K562 (cell line): ENCODE data around the gene ZACN. TPM values are rescaled to one million over a fixed set of nuclear protein-coding genes. Genes with fewer than 3 reads are reported as not detected.

Experiments used
- ATAC-seq: fragments of 200-7000 bp; cut with Tn5 transposase; 3 replicates; pipeline ENCODE4 v1.9.1; 2020; ENCODE audit warnings: moderate library complexity
- BruUV-seq: library from RNA; stranded (reverse); fragments of 400-500 nt; replicated peaks from 2 replicates; lab custom pipeline; 2021; lab: Mats Ljungman, UMichigan
- CTCF ChIA-PET: fragments of 300-600 bp; formaldehyde crosslinking; extraction: SDS; loops from one replicate; lab custom pipeline; 2021; ENCODE audit warnings: low intra/inter-chr PET ratio; lab: Yijun Ruan, JAX
- POLR2A ChIA-PET: fragments of 300-600, 350-650 bp; sonication (Branson Sonifier 250); formaldehyde crosslinking; extraction: SDS; loops from one replicate; lab custom pipeline; 2021; ENCODE audit warnings: antibody characterized with exemption, inconsistent platforms; lab: Yijun Ruan, JAX
- DNase-seq, 4 experiments: peaks; one replicate each; pipeline versions ENCODE4 v3.0.0 to v3.0.0-alpha.2; 2011 to 2018; ENCODE audit warnings: low spot score in 3 of 4, mixed read lengths in 3 of 4; ENCODE audit errors: extremely low read depth in 1 of 4
- FAIRE-seq: peaks from 2 replicates; lab custom pipeline; 2011; peaks lifted over from hg19 to GRCh38; lab: Jason Lieb, UNC
- H2AFZ ChIP-seq: 2 replicates; pipeline ENCODE4 v1.6.0; 2011; ENCODE audit warnings: low read depth, low read length, control low read depth, inconsistent platforms
- H3K27ac ChIP-seq: fragments of 200-600 bp; 3 replicates; pipeline ENCODE4 v1.8.0; 2011; ENCODE audit warnings: low read depth, mild to moderate bottlenecking, control low read depth, inconsistent platforms, low read length, moderate library complexity, mixed read lengths; ENCODE audit errors: extremely low read depth
- H3K27me3 ChIP-seq, 2 experiments: fragments of 300-600 bp in 1 of 2; 2 replicates in 1 of 2; 3 replicates in 1 of 2; pipeline versions ENCODE4 v1.6.0 to v1.8.0; 2011; ENCODE audit warnings: inconsistent platforms in 2 of 2, low read length in 2 of 2, mild to moderate bottlenecking in 1 of 2, mixed read lengths in 1 of 2, moderate library complexity in 1 of 2; ENCODE audit not compliant: control insufficient read depth in 2 of 2, insufficient read depth in 2 of 2
- H3K36me3 ChIP-seq: fragments of 300-600 bp; 3 replicates; pipeline ENCODE4 v1.8.0; 2011; ENCODE audit warnings: mild to moderate bottlenecking, low read length, inconsistent platforms; ENCODE audit not compliant: control insufficient read depth, insufficient read depth
- H3K4me1 ChIP-seq, 2 experiments: fragments of 200-600 bp in 1 of 2; replicated peaks in 1 of 2; 2 replicates in 1 of 2; 3 replicates in 1 of 2; pipeline versions ENCODE4 v1.5.1 to v1.8.0; 2011; ENCODE audit warnings: inconsistent platforms in 2 of 2, low read length in 2 of 2, mild to moderate bottlenecking in 1 of 2, mixed read lengths in 1 of 2, moderate library complexity in 1 of 2; ENCODE audit not compliant: control insufficient read depth in 2 of 2, insufficient read depth in 2 of 2
- H3K4me2 ChIP-seq: 2 replicates; pipeline ENCODE4 v1.6.1; 2011; ENCODE audit warnings: low read length, control low read depth, inconsistent platforms, mixed read lengths; ENCODE audit not compliant: insufficient read depth
- H3K4me3 ChIP-seq: fragments of 200-600 bp; sonication (generic), shearing (Covaris generic); 2 replicates; pipeline ENCODE4 v1.5.1; 2016; ENCODE audit warnings: control low read depth, inconsistent platforms
- H3K79me2 ChIP-seq: fragments of 200-600 bp; 3 replicates; pipeline ENCODE4 v1.8.0; 2011; ENCODE audit warnings: low read length, inconsistent platforms; ENCODE audit not compliant: control insufficient read depth, insufficient read depth
- H3K9ac ChIP-seq, 2 experiments: 2 replicates each; pipeline versions ENCODE4 v1.6.0 to v1.6.1; 2011; ENCODE audit warnings: low read depth in 2 of 2, low read length in 2 of 2, control low read depth in 1 of 2, inconsistent platforms in 1 of 2, mild to moderate bottlenecking in 1 of 2, mixed read lengths in 1 of 2; ENCODE audit not compliant: insufficient read depth in 1 of 2
- H3K9me1 ChIP-seq: one replicate; pipeline ENCODE4 v1.6.0; 2011; ENCODE audit warnings: inconsistent platforms, mild to moderate bottlenecking, low read length, moderate library complexity; ENCODE audit not compliant: control insufficient read depth, insufficient read depth
- H3K9me3 ChIP-seq: replicated peaks from 2 replicates; pipeline ENCODE4 v1.5.1; 2011; ENCODE audit warnings: low read depth, low read length, inconsistent platforms; ENCODE audit not compliant: control insufficient read depth, insufficient read depth
- H4K20me1 ChIP-seq: replicated peaks from 2 replicates; pipeline ENCODE4 v1.6.1; 2011; ENCODE audit warnings: low read length, inconsistent platforms, mixed read lengths; ENCODE audit not compliant: control insufficient read depth, insufficient read depth
- BMI1 ChIP-seq: fragments of 150-350 bp; IDR thresholded peaks from 2 replicates; pipeline ENCODE4 v1.6.1; 2014; ENCODE audit warnings: low read length
- DPF2 ChIP-seq: fragments of 450-650 bp; IDR thresholded peaks from 2 replicates; pipeline ENCODE4 v1.6.1; 2016
- FOXA1 ChIP-seq: fragments of 450-650 bp; IDR thresholded peaks from 2 replicates; pipeline ENCODE4 v1.6.1; 2016; ENCODE audit warnings: mild to moderate bottlenecking, borderline replicate concordance
- GTF2E2 ChIP-seq: fragments of 200-800 bp; sonication (Bioruptor generic); IDR thresholded peaks from 2 replicates; pipeline ENCODE4 v1.6.1; 2016; ENCODE audit warnings: missing genetic modification characterization, missing compliant biosample characterization
- NCOR1 ChIP-seq: fragments of 450-650 bp; IDR thresholded peaks from 2 replicates; pipeline ENCODE4 v1.6.1; 2016; ENCODE audit warnings: mild to moderate bottlenecking, moderate library complexity
- PCBP1 ChIP-seq: fragments of 200-400 bp; formaldehyde crosslinking; IDR thresholded peaks from 2 replicates; pipeline ENCODE4 v1.6.1; 2018; ENCODE audit warnings: mild to moderate bottlenecking, low read depth, low read length; ENCODE audit not compliant: poor library complexity, severe bottlenecking
- SAFB ChIP-seq: fragments of 200-400 bp; formaldehyde crosslinking; IDR thresholded peaks from 2 replicates; pipeline ENCODE4 v1.6.1; 2017; ENCODE audit warnings: low read depth, low read length, borderline replicate concordance
- SIRT6 ChIP-seq: IDR thresholded peaks from one replicate; pipeline ENCODE4 v1.6.1; 2012; ENCODE audit warnings: low read depth, mild to moderate bottlenecking, control low read depth, inconsistent platforms, low read length, moderate library complexity
- TCF3 ChIP-seq: sonication (generic); formaldehyde crosslinking; IDR thresholded peaks from 2 replicates; pipeline ENCODE4 v1.4.0; 2020; ENCODE audit warnings: mild to moderate bottlenecking, missing genetic modification reagents
- ZKSCAN3 ChIP-seq: fragments of 250-450 bp; sonication (Bioruptor Pico); IDR thresholded peaks from 2 replicates; pipeline ENCODE4 v1.4.0; 2020
- WGBS: fragments of 100-300 bp; shearing (Covaris generic); methylation state at CpG from one replicate; pipeline ENCODE4 v1.1.6; 2016; ENCODE audit warnings: low coverage, mixed read lengths; ENCODE audit not compliant: insufficient coverage; ENCODE audit errors: missing lambda C conversion rate; 5-methylcytosine and 5-hydroxymethylcytosine counted together
- in situ Hi-C: fragments of 300-500 bp; cut with MboI; formaldehyde crosslinking; loops from 4 replicates; pipeline ENCODE4 v1.15.0; 2018; ENCODE audit warnings: inconsistent platforms, mixed read lengths
- intact Hi-C: fragments of 100-400 bp; cut with micrococcal nuclease; formaldehyde crosslinking; loops from 2 replicates; pipeline ENCODE4 v1.14.2; 2022
- polyA plus RNA-seq, 8 experiments: library from polyadenylated mRNA; depleted of rRNA in 4 of 8; stranded (reverse) in 5 of 8; unstranded in 3 of 8; fragments of >200 nt; fragmentation: Nextera tagmentation in 2 of 8; fragmentation: Illumina TruSeq in 1 of 8; extraction: Ambion mirVana in 2 of 8; extraction: Trizol in 1 of 8; gene quantifications; 2 replicates each; pipeline versions ENCODE4 v1.2.1 to v1.2.3, GENCODE V29; 2011 to 2014; ENCODE audit warnings: inconsistent platforms in 1 of 8, missing spikeins in 1 of 8
- total RNA-seq, 7 experiments: library from RNA; depleted of rRNA in 6 of 7; stranded (reverse); fragments of >200 nt in 6 of 7; fragmentation: Illumina TruSeq in 2 of 7; extraction: Trizol in 2 of 7; gene quantifications; 2 replicates each; pipeline versions ENCODE4 v1.2.1 to v1.2.3, GENCODE V29; 2011 to 2021; ENCODE audit warnings: low replicate concordance in 1 of 7
- TF ChIP-seq, protein P1 (sequence below): sonication (generic); formaldehyde crosslinking; IDR thresholded peaks from 2 replicates; pipeline ENCODE4 v1.8.0; 2022; ENCODE audit warnings: mild to moderate bottlenecking, missing genetic modification reagents
- TF ChIP-seq, protein P2 (sequence below): fragments of 250-450 bp; sonication (Bioruptor Pico); IDR thresholded peaks from 2 replicates; pipeline ENCODE4 v1.5.0; 2021; ENCODE audit warnings: mild to moderate bottlenecking, moderate library complexity

The ZACN gene
- total and polyA plus RNA-seq, 9 of the 15 experiments (the other 6 are each of a cell fraction or from before 2014, with no cell fraction given), result 0.07 TPM; not detected in 8

DNA sequence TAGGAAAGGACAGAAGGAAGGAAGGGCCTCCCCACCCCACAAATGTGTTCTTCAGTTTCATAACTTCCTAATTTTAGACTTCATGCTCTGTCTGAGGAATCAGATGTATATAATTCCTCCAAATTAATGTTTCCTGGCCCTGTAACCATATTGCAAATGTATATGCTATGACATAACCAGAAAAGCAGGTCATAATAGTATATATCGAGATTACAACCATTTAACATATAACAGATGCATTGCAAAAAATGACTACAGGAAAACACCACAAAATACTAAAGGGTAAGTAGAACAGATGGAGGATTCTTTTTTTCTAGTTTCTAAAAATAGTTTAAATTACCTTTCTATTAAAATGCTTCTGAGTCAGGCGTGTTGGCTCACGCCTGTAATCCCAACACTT lies 27.7 kb downstream of the ZACN start:
- peaks cover 11% of the 10 kb centered on the region for H3K79me2 ChIP-seq
- H3K9ac ChIP-seq, result no peak overlapping the region
- TF ChIP-seq SIRT6 (no peak), NCOR1 (no peak), ZKSCAN3 (CRISPR knock-in tag) (no peak), BMI1 (no peak), GTF2E2 (tag) (no peak), DPF2 (no peak), SAFB (no peak), FOXA1 (no peak), TCF3 (CRISPR knock-in tag) (no peak), PCBP1 (no peak)
- TF ChIP-seq, protein P1, sequence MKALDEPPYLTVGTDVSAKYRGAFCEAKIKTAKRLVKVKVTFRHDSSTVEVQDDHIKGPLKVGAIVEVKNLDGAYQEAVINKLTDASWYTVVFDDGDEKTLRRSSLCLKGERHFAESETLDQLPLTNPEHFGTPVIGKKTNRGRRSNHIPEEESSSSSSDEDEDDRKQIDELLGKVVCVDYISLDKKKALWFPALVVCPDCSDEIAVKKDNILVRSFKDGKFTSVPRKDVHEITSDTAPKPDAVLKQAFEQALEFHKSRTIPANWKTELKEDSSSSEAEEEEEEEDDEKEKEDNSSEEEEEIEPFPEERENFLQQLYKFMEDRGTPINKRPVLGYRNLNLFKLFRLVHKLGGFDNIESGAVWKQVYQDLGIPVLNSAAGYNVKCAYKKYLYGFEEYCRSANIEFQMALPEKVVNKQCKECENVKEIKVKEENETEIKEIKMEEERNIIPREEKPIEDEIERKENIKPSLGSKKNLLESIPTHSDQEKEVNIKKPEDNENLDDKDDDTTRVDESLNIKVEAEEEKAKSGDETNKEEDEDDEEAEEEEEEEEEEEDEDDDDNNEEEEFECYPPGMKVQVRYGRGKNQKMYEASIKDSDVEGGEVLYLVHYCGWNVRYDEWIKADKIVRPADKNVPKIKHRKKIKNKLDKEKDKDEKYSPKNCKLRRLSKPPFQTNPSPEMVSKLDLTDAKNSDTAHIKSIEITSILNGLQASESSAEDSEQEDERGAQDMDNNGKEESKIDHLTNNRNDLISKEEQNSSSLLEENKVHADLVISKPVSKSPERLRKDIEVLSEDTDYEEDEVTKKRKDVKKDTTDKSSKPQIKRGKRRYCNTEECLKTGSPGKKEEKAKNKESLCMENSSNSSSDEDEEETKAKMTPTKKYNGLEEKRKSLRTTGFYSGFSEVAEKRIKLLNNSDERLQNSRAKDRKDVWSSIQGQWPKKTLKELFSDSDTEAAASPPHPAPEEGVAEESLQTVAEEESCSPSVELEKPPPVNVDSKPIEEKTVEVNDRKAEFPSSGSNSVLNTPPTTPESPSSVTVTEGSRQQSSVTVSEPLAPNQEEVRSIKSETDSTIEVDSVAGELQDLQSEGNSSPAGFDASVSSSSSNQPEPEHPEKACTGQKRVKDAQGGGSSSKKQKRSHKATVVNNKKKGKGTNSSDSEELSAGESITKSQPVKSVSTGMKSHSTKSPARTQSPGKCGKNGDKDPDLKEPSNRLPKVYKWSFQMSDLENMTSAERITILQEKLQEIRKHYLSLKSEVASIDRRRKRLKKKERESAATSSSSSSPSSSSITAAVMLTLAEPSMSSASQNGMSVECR (CRISPR knock-in tag), result no peak
- TF ChIP-seq, protein P2, sequence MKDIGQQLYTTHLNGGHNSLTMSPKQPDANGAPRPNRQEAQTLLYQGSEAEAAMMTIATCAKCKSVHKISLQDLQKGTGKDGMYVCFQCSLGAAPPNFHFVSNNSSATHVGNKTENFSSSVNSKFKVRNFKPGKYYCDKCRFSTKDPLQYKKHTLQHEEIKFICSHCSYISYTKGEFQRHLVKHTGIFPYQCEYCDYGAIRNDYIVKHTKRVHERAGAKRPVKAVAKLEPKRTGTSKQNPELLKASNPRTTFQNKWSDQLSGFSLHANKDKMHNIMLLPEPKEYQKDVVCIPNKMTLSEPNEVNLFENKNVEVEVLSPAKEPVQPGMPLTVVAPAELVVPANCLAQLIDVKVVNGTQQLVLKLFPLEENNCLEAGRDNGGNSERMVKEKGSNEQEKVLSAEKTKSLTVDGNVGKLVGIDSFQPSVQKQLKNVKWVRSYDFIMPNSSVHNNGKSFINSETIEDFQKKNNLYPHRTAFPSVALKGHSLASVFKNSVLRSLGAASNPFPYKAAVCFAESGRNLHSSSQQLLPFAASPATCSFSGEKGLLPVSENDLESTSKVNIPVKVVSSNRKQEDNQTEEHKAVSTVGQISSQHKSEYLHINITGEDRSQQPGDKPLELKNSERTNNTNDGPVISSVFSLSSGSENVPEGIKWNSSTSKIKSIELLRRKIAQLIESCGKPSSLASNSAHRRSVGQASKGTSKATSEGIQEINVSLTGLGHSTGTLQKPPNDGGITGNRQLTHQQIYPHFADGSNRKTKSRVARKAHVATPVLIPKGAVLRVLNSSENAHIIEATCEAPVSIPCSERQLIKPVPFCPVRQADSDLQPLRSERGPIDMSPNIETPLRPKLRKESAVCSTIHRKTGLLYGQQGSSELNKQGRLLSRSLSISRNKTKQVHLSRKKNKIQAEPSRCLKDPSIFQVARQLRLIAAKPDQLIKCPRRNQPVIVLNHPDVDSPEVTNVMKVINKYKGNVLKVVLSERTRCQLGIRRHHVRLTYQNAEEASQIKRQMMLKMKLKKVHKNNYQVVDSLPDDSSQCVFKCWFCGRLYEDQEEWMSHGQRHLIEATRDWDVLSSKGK (CRISPR knock-in tag), result no peak
- TF ChIP-seq, all 486 proteins: peak for 0
- DNase-seq (no peak), ATAC-seq (no peak), FAIRE-seq (no peak)
- Histone ChIP-seq H4K20me1 (no peaks in the 10 kb centered on the region), H3K9me3 (no peaks in the 10 kb centered on the region), H3K9me1 (peaks cover 2% of the 10 kb centered on the region), H3K27ac (no peak overlapping the region), H3K4me3 (no peak overlapping the region), H3K36me3 (peaks cover 6% of the 10 kb centered on the region; the same call in 2 of the 3 replicates), H3K4me1 (peaks cover 12 to 15% of the 10 kb centered on the region in 2 experiments), H2AFZ (peak overlapping the region; percentile 70), H3K4me2 (no peak overlapping the region), H3K27me3 (no peaks in the 10 kb centered on the region)
- ChIA-PET CTCF (interaction anchor here (0.6 kb wide), 1 partner anchor 18 kb away, joined by 5 read pairs; no protein-coding TSS in a partner anchor), POLR2A (interaction anchor here (0.7 to 1.6 kb wide), 4 partner anchors 11 to 175 kb away, joined by 3 to 4 read pairs (median 4); no protein-coding TSS in a partner anchor)
- intact Hi-C loops, result no loop called here
- 47% methylated on average over 3 of the region's 3 CpGs for WGBS
- no TSS peak for BruUV-seq
- in situ Hi-C loops, result no loop called here
